HPDE6-E6E7 (cell line): Measurements from ENCODE around the gene C22orf23.
"Not testable (repeated sequence)": the region's sequence is repeated elsewhere in the genome, so short reads cannot be mapped to it uniquely, and the experiment has no call there.

Experiments used
- DNase-seq: peaks from one replicate; pipeline ENCODE4 v3.0.0; 2011; ENCODE audit warnings: missing footprints; ENCODE audit errors: extremely low spot score

The C22orf23 gene

DNA sequence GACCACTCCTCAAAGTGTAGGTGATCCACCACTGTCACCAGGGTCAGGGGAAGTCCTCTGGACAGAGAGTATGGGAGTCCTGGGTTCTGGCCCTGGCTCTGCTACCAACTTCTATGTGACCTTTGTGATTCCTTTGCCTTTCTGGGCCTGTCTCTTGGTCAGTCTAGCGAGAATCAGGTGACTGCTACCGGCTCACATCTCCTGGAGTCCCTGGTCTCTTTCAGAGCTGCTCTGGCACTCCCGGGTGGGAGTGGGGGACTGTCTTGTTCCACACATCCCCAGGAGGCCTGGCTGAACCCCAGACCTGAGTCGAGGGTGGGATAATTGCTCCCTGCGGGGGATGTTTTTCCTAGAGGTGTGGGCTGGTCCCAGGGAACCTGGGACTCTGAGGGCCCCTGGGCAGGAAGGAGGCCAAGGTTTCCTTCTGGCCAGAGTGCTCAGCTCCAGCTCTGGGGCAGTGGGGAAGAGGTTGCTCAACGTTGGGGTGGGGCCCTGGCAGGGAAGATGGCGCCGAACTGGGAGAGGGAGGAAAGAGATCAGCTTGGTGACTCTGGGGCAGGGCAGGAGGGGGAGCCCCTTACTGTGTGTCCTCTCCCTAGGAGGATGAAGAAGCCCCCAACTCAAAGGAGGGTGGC lies 28.9 kb upstream of the C22orf23 start:
- DNase-seq: no peak

GRCh38 chr22:37981282-37982011 lies 28.0 kb upstream of the C22orf23 start:
- no peak for DNase-seq

- DNase-seq: no peak
Observed at GRCh38 chr22:37979782-37980181, 26.4 kb upstream of the C22orf23 start.

GRCh38 chr22:37976547-37976946 lies 23.1 kb upstream of the C22orf23 start:
- no peak for DNase-seq

- DNase-seq: not testable (repeated sequence)
Observed at GRCh38 chr22:37976022-37976421, 22.6 kb upstream of the C22orf23 start.

- DNase-seq: no peak
Observed at GRCh38 chr22:37975153-37975552, 21.8 kb upstream of the C22orf23 start.

DNA sequence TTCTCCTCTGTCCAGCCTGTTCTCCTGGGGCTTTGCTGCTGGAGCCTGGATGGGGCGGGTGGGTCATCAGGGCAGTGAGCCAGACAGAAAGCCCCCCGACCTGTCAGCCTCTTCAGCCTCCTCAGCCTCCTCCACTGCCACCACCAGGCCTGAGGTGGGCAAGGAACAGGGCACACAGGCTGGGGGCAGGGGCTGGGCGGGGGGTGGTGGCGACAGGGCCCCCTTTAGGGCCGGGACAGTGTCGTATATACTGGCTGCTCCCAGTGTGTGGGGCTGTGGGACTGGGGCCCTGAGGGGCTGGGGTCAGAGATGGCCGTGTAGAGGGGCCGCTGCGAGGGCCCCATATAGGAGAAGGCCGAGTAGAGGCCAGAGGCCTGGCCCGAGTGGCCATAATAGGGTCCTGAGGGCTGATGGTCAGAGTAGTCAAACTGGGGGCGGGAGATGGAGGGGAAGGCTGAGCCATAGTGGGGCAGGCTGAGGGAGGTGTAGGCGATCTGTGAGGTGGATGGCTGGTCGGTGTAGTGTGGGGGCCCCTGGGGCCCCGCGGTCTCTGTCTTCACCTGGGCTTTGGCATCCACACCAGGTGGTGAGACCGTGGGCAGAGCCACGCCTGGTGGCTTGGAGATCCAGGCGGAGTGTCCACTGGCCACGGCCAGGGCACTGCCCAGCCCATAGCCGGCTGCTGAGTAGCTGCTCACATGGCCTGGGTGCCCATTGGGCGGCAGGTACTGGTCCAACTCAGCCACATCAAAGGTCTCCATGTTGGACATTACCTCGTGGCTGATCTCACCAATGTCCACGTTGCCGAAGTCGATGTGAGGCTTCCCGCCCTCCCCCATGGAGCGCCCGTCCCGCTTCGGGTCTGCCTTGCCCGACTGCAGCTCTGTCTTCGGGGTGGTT lies 20.1 kb upstream of the C22orf23 start:
- DNase-seq: no peak

DNA sequence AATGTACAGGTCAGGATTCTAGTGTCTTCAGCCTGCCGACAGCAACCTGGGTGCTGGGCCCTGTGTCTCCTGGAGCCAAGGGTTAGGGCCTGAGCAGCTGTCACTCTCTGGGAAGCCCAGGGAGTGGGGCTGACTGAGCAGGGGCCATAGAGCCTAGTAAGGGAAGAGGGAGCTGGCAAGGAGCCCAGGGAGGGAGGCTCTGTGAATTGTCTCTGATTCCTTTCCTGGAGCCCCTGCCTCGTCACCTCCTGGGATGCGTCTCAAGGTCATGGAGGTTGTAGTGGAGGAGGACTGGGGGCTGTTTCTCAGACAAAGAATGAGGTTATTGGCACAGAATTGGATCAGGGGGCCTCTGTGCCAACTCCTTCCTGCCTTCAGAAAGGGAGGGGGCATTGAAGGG lies 19.1 kb upstream of the C22orf23 start:
- no peak for DNase-seq

DNA sequence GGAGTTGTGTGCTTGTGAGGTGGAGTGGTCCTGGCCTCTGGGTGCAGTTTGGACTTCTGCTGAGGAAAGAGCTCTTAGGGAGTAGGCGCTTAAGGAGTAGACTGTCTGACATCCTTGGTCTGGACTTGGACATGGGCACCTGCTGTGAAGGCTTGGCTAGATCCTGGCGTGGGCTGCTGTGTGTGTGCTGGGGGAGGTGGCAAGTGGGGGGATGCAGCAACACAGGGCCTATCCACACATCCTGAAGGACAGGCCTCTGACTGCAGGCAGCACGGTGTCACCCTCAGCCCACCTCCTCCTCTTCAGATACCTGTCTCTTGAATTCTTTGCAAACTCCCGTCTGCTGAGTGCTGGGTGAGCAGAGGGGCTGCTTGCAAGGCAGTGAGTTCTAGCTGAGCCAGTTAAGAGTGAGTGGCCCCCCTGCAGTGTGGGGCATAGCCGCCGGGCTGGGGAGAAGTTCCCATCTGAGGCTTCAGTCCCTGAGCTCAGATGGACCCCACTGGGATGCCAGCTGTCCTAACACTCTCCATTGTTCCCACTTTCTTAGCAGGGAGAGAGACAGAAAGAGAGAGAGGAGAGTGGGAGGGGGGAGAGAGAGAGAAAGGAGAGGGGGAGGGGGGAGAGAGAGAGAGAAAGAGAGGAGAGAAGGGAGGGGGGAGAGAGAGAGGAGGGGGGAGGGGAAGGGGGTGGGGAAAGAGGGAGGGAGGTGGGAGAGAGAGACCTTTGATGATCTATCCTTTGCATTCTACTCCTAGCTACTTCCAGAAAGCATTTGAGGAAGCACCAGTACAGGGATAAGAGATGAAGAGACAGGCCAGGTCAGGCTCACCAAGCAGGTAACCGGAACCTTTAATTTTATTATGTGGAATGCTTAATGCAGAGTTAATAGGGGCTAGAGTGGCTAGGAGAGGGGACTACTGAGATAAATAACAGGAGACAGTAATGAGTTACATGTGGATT lies 18.4 kb upstream of the C22orf23 start:
- no peak for DNase-seq

GRCh38 chr22:37970864-37971263 lies 17.5 kb upstream of the C22orf23 start:
- no peak for DNase-seq

DNA sequence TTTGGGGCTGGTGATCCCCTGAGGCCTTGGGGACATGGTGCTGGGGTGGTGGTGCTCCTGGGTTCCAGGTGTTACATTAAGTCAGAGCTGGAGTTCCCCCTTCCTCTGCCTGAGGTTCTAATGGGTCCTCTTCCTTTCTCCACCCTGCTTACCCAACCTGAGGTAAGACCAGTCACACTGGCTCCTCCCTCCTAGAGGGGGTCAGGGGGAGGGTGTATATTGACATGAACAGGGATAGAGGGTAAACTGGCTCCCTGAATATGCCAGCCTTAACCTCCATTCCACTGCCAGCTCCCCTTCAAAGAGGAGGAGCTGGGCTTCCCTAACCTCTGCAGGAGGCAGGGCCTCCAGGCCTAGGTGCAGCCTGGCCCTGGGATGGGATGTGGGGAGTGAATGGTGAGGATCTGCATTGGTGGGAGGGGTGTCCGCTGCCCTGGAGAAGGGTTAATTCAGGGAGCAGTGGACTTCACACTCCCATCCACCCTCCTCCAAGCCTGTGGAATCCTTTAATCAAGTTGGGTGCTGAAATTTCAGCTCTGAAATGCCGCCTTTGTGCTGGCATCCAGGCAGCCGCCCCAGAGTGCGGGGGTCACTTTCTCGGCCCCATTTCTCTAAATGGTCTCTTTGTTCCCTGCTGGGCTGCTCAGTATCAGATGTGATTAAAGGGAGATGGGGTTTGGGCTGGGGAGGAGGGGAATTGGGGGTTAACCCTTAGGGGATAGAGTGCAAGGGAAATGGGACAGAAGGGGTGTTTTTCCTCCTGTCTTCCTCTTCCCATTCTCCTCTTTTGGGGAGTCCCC lies 15.3 kb upstream of the C22orf23 start:
- DNase-seq: no peak

- no peak for DNase-seq
Observed at GRCh38 chr22:37967637-37968451, 14.4 kb upstream of the C22orf23 start.

GRCh38 chr22:37967147-37967546 lies 13.7 kb upstream of the C22orf23 start:
- DNase-seq: no peak

DNA sequence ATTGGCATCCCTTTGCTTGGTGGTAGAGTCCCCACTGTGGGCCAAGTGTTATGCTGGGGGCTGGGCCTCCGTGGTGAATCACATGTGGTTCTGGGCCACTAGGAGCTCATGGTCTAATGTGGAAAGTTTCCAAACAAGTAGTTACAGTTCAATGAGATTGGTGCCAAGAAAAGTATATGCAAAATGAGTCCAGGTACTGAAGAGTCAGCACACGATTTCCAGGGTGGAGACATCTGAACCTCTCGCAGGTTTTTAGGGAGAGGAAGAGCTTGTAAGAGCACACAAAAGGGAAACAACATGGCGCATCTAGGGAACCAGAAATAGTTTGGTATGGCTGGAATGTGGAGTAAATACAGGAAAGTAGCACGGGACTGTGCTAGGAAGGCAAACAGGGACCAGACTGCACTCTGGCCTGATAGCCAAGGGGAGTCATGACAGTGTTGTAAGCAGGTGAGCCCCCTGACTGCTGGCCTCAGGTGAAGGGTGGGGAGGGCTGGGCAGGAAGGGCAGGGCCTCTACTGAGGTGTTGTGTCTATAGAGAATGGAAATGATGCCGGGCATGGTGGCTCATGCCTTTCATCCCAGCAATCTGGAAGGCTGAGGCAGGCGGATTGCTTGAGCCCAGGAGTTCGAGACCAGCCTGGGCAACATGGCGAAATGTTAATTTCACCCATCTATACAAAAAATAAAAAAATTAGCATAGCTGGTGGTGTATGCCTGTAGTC lies 12.7 kb upstream of the C22orf23 start:
- no peak for DNase-seq

GRCh38 chr22:37961062-37961461 lies 7.7 kb upstream of the C22orf23 start:
- no peak for DNase-seq

DNA sequence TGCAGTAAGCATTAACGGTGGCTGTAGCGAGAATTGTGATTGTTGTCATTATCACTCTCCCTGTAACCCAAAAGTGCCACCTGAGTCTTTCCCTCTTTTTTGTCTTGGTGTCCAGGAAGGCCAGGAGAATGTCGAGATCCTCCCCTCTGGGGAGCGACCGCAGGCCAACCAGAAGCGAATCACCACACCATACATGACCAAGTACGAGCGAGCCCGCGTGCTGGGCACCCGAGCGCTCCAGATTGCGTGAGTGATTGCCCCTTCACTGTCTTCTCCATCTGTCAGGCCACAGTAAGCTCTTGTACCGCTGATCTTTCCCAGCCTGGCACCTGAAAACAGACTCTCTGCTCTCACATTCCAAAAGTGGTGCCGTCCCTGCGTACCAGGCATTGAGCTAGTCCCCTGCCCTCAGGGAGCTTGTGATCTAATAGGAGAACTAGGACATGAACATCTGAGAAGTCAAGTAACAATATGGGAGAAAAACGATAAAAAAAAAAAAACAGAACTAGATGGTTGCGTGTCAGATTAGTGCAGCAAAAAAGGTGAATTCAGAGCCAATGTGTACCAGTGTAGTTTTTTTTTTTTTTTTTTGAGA lies 5.9 kb upstream of the C22orf23 start:
- DNase-seq: no peak

- DNase-seq: no peak
Observed at GRCh38 chr22:37957232-37957631, 3.8 kb upstream of the C22orf23 start.

GRCh38 chr22:37955825-37956397 lies 2.5 kb upstream of the C22orf23 start:
- not testable (repeated sequence) for DNase-seq
